D721Med (cell line): ENCODE results near the gene CEBPZ.

ENCODE experiments used
- DNase-seq: peaks from one replicate; pipeline ENCODE4 v3.0.0; 2011; ENCODE audit warnings: low spot score; ENCODE audit not compliant: insufficient read length
- FAIRE-seq: peaks from 2 replicates; lab custom pipeline; 2011; peaks lifted over from hg19 to GRCh38; lab: Jason Lieb, UNC
- TF ChIP-seq, protein P1 (sequence below): IDR thresholded peaks from 2 replicates; pipeline ENCODE4 v1.5.1; 2012; ENCODE audit warnings: mild to moderate bottlenecking, control low read depth; ENCODE audit not compliant: insufficient read depth; ENCODE audit errors: missing control alignments

Gene CEBPZ

DNA sequence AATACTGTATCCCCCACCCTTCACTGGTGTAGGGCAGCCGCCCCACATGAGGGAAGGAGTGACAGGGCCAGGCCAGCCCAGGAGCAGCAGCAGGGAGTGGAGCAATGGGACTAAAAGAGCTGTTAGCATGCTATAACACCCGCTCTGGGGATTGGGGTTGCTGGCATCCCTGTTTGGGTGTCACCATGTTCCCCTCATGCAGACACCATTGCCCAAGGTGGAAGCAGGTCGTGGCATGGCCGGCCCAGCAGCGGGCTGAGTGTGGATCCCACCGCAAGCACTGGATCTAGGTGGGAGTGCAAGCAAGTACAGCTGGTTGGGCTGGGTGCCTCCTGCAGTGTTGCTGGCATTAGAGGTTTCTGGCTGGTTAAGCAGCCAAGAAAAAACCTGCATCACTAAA lies 39.6 kb downstream of the CEBPZ start:
- FAIRE-seq: no peak
- TF ChIP-seq, protein P1, sequence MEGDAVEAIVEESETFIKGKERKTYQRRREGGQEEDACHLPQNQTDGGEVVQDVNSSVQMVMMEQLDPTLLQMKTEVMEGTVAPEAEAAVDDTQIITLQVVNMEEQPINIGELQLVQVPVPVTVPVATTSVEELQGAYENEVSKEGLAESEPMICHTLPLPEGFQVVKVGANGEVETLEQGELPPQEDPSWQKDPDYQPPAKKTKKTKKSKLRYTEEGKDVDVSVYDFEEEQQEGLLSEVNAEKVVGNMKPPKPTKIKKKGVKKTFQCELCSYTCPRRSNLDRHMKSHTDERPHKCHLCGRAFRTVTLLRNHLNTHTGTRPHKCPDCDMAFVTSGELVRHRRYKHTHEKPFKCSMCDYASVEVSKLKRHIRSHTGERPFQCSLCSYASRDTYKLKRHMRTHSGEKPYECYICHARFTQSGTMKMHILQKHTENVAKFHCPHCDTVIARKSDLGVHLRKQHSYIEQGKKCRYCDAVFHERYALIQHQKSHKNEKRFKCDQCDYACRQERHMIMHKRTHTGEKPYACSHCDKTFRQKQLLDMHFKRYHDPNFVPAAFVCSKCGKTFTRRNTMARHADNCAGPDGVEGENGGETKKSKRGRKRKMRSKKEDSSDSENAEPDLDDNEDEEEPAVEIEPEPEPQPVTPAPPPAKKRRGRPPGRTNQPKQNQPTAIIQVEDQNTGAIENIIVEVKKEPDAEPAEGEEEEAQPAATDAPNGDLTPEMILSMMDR: no peak
- DNase-seq: no peak

GRCh38 chr2:37191253-37191652 lies 40.1 kb downstream of the CEBPZ start:
- TF ChIP-seq, protein P1: no peak
- no peak for DNase-seq
- no peak for FAIRE-seq

GRCh38 chr2:37190290-37190689 lies 41.1 kb downstream of the CEBPZ start:
- FAIRE-seq: no peak
- TF ChIP-seq, protein P1: no peak
- DNase-seq: no peak

- no peak for DNase-seq
- TF ChIP-seq, protein P1: no peak
Observed at GRCh38 chr2:37189452-37190153, 41.8 kb downstream of the CEBPZ start.

DNA sequence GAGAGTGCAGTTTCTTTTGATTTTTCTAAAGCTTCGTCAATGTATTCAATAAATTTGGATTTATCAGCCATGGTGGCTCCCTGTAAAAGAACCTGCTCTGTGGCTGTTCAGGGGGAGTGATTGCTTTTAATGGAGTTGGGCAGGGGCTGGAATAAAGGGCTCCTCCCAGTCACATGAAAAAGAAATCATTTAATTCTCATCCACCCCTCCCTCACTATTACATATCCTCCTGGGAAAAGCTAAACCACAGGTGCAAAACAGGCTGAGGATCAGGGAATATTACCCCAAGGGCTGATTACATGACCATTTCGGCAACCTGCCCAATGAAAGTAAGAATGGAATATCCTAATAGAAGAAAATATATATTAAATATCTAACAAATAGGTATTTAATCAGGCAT lies 42.8 kb downstream of the CEBPZ start, which contains the start of gene SULT6B1:
Gene SULT6B1 (minus strand): TSS at position 101 of the 400 bp plus-strand sequence. CDS start 30 bp downstream, at position 71.
- DNase-seq: no peak
- no peak for FAIRE-seq
- TF ChIP-seq, protein P1: no peak

More at GRCh38 chr2:37189452-37190153, 41.8 kb downstream of the CEBPZ start:
- no peak for FAIRE-seq

DNA sequence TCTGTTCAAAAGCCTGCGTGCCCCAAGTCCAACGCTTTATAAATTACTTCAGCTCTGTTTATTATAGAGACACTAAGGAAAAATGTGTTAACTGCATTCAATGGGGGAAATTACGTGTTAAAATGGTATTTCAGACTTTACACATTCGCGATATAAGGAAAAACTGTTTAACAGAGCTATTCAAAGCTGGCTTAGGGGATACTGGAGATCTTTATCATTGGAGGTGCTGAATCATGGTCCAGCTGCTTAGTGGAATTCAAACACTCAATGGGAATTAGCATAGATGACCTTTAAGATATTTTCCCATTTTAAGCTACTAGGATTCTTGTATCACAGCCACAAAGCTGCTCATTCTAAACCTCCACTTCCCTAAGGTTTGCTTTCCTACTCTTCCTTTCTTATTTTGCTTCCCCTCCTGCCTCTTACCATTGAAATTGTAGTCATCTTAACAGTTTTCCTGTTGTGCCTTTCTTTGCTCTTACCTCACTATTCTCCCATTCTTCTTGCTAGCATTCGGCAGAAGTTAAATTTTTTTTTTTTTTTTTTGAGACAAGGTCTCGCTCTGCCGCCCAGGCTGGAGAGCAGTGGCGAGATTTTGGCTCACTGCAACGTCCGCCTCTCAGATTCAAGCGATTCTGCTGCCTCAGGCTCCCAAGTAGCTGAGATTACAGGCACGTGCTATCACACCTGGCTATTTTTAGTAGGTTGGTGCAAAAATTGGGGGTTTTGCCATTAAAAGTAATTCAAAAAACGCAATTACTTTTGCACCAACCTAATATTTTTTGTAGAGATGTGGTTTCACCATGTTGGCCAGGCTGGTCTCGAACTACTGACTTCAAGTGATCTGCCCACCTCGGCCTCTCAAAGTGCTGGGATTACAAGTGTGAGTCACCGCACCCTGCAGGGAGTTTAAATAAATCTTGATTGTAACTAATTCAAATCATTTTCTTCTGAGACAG lies 49.4 kb downstream of the CEBPZ start:
- TF ChIP-seq, protein P1: no peak
- DNase-seq: no peak
- no peak for FAIRE-seq
